DMS79 (cell line): Measurements from ENCODE around the gene SLC27A2.
"Not testable (repeated sequence)": the region's sequence is repeated elsewhere in the genome, so short reads cannot be mapped to it uniquely, and the experiment has no call there.

ENCODE experiments used
- DNase-seq: peaks from one replicate; lab custom pipeline; 2025; lab: John Stamatoyannopoulos, UW

The SLC27A2 gene

DNA sequence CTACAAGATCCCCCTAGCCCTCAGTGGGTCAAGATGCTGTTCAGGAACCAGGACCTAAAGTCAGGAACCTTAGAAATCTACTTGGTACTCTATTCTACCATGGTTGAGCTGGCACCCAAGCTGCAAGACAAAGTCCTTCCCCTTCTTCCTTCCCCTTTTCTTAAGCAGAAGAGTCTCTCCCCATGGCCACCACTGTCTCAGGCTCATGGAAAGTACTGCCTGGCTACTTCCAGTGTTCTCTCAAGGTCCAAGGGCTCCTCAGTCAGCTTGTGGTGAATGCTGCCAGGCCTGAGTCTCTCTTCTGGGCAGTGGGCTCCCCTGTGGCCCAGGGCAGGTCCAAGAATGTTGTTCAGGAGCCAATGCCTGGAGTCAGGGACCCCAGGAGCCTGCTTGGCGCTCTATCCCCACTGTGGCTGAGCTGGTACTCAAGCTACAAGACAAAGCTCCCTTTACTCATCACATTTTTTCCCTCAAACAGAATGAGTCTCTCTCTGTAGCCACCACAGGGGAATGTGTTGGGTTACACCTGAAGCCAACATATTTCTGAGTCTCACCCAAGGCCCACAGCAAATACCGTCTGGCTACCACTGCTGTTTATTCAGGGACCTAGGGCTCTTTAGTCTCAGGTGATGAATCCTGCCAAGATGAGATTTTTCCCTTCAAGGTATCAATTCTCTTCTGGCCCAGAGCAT lies 18.1 kb upstream of the SLC27A2 start:
- no peak for DNase-seq

- DNase-seq = no peak
These were observed 17.5 kb upstream of the SLC27A2 start for GRCh38 chr15:50164458-50164857.

- DNase-seq = no peak
These were observed 15.8 kb upstream of the SLC27A2 start for GRCh38 chr15:50166216-50166615.

- no peak for DNase-seq
These were observed 14.9 kb upstream of the SLC27A2 start for GRCh38 chr15:50167110-50167509.

DNA sequence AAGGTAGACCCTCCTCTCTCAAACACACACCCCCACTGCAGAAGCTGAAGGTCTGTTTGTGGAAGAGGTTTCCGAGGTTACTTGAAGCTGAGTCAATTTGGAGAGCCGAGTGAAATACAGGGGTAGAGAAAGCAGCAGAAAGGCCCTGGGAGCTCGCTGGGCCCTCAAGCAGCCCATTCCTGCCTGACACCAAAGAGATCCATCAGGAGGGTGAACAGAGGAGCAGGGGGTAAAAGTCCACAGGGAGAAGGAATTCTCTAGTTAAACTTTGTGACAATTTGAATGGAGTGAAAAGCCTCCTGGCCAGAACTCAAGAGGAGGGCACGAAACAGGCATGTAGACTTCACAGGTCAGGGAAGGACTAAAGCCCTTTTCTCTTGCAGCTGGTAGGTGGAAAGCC lies 13.6 kb upstream of the SLC27A2 start:
- DNase-seq = no peak

- DNase-seq = no peak
These were observed 13.1 kb upstream of the SLC27A2 start for GRCh38 chr15:50168783-50169411.

- DNase-seq = not testable (repeated sequence)
These were observed 9.6 kb upstream of the SLC27A2 start for GRCh38 chr15:50172360-50172895.

DNA sequence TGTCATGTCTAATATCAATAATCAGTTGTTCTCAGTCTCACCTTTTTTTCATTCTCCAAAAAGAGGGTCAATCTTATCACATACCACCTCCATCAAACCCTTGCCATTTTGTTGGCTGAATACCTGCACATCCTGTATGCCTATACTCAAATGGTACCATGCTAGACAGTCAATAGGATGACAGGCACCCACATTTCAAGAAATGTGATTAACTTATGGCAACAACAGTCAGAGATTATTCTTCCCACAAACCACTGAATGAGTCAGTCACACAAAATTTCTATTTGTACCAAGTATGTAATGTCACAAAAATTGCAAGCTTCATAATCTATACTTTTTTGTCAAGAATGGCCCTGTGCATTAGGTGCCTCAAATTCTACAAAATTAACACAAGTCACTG lies 5.1 kb upstream of the SLC27A2 start:
- no peak for DNase-seq

GRCh38 chr15:50180091-50180490 lies 1.9 kb upstream of the SLC27A2 start:
- DNase-seq = no peak

DNA sequence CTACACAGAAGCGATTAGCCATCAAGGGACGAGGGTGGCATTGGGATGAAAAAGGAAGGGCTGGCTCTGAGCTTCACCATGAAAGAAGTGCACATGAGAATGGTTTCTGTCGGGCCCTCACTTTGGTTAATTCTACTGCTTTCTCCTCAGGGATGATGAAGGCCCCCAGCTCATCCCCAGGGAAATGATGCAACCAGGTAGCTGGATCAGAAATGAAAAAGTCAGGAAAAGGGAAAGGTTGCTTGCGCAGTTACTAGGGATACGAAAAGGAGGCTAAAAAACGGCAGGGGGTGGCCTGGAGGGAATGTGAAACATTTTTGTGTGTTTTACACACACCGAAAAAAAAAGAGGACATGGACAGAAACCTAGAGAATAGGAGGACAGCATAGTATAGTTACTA lies 1.4 kb upstream of the SLC27A2 start:
- DNase-seq = no peak

DNA sequence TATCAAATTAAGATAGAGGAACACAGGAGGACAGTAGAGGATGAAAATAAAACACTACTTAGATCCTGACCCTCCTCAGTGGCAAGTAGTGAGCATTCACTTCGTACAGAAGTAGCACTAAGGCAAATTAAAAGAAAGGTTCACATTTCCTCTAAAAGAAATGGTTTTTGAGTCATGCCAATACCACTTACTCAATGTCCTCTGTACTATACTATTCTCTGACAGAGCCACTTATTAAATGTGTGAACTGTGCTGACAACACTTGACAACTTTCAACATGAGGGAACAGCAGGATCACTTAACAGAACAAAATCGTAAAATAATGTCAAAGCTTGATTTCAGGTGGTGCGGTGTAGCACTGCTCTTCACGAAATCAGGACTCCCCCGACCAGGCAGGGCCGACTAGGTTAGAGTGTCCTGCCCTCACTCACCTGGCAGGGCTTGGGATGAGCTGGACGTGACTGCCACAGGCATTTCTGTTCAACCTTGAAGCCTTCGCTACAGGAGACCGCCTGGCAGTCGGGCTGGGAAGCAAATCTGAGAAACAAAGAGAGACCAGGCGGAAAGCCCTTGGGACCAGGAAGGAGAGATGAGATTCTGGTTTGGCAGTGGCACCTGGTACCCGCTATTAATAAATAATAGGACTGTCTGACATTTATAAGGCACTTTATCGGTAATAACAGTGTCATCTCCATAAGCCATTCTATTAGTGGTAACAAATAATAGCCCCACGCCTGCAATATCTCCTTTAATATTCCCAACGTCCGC lies 611 bp upstream of the SLC27A2 start:
- peak; percentile 11 for DNase-seq

DNA sequence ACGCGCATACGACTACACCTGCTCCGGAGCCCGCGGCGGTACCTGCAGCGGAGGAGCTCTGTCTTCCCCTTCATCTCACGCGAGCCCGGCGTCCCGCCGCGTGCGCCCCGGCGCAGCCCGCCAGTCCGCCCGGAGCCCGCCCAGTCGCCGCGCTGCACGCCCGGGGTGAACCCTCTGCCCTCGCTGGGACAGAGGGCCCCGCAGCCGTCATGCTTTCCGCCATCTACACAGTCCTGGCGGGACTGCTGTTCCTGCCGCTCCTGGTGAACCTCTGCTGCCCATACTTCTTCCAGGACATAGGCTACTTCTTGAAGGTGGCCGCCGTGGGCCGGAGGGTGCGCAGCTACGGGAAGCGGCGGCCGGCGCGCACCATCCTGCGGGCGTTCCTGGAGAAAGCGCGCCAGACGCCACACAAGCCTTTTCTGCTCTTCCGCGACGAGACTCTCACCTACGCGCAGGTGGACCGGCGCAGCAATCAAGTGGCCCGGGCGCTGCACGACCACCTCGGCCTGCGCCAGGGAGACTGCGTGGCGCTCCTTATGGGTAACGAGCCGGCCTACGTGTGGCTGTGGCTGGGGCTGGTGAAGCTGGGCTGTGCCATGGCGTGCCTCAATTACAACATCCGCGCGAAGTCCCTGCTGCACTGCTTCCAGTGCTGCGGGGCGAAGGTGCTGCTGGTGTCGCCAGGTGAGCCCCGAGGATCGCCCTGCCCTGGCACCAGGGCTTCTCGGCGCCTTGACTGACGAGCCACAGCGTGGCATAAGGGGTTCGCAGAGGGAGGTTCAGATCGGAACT lies 420 bp downstream of the SLC27A2 start:
- DNase-seq = peak; percentile 32

DNA sequence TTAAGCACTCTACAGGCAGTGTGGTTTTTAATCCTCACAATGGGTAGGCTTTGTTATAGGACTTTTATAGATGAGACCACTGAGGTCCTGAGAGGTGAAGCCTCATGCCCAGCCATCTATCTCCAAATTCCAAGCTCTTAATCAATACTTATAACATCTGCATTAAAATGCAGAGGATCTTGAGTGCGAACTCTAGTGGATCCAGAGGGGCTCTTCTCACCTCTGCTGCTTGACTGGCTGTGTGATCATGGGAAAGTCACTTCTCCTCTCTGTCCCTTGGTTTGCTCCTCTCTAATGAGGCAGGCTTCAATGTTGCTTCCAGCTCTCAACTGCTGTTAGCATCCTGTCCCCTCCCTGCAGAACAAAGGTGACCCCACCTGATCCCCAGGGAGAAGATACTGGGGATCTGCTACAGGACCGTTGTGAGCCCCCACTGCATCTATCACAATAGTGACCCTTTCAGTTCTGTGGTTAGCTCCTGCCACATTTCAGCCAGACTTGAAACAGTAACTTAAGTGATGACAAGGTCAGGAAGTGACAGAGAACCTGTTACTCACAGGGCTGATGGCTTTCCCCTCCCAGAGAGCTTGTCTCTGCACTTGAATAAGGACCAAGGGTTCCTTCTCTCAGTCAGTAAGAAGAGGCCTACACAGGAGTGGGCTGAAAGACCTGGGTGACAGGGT lies 1.3 kb downstream of the SLC27A2 start:
- no peak for DNase-seq

- no peak for DNase-seq
These were observed 3.0 kb downstream of the SLC27A2 start for GRCh38 chr15:50184863-50185504.

GRCh38 chr15:50186090-50186489 lies 4.1 kb downstream of the SLC27A2 start:
- DNase-seq = no peak

- no peak for DNase-seq
These were observed 4.8 kb downstream of the SLC27A2 start for GRCh38 chr15:50186752-50187151.

DNA sequence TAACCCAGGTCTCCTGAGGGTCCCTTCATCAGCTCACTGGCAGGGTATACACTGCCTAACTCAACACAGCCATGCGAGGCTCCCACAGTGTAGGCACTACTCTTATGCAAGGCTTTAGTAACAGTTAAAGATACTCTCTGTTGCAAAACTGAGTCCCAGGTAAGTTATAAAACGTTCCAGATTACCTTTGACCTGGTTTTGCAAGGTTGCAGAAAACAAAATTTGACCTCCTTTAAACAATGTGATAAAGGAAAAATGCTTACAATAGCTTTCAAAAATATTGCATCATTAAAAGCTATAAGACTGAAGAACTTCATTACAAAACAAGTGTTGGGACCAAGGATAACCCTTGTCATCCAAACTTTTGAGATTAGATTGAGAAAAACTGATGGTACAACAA lies 5.5 kb downstream of the SLC27A2 start:
- no peak for DNase-seq

DNA sequence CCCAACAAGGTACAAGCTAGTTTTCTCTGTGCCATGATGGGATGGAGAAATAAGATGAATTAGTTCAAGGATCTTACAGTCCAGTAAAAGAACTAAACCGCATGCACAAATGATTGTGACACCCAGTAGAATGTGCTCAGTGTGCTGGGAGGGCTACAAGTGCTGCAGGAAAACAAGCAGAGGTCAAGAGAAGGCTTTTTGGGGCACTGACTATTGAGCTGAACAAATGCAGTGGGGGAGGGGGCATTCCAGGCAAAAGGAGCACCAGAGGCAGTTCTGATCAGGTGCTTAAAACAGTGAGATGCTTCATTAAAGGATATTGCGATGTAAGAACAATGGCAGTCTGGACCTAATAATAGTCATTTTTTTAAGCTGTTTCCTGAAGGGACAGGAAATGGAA lies 6.0 kb downstream of the SLC27A2 start:
- DNase-seq = no peak

DNA sequence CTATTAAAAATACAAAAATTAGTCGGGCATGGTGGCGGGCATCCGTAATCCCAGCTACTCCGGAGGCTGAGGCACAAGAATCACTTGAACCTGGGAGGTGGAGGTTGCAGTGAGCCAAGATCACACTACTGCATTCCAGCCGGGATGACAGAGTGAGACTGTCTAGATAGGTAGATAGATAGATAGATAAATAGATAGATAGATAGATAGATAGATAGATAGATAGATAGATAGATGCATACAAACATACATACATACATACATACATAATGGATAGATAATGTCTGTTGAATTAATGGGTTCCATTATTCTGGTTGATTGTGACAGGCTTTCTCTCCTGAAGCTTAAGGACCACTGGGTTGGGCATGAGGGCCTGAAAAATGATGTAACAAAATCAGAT lies 6.8 kb downstream of the SLC27A2 start:
- not testable (repeated sequence) for DNase-seq

DNA sequence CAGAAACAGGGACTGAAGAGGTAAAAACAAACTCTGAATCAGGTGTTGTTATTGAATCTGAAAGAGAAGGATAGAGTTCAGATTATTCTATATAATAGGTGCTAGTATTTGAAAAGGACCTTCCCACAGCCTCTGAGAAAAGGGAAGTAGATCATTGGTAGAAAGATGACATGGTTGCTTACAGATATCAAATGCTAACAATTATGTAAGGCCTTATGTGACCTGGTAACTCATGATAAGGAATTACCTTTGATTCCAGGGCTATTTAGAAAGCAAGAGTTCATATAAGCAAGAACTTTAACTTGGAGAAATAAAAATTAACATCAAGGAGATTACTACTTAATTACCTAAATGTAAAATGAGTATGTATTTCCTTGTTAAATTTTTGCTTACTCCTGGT lies 7.6 kb downstream of the SLC27A2 start:
- DNase-seq = no peak

DNA sequence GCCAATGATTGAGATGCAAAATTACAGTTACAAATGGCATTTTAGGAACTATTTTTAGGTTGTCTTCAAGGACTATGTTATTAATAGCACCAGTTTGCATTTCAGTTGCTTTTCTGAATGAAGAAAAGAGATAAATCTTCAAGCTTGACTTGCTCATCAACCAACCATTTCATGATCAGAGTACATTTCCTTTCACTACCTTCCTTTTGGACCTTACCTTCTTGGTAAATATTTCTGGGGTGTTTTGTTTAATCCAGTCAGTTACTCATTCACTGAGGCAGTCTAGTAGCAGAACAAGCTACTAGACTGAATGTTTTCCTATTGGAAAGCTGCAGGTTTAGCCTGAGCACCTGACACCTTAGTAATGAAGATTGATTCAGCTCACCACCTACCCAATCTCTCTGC lies 8.2 kb downstream of the SLC27A2 start:
- no peak for DNase-seq
